HuH-7.5 (cell line): ENCODE data around the gene NTM.
"Not testable (repeated sequence)": the region's sequence is repeated elsewhere in the genome, so short reads cannot be mapped to it uniquely, and the experiment has no call there.

Experiments used
- DNase-seq: peaks from one replicate; pipeline ENCODE4 v3.0.0; 2011; ENCODE audit warnings: low spot score

Gene NTM

DNA sequence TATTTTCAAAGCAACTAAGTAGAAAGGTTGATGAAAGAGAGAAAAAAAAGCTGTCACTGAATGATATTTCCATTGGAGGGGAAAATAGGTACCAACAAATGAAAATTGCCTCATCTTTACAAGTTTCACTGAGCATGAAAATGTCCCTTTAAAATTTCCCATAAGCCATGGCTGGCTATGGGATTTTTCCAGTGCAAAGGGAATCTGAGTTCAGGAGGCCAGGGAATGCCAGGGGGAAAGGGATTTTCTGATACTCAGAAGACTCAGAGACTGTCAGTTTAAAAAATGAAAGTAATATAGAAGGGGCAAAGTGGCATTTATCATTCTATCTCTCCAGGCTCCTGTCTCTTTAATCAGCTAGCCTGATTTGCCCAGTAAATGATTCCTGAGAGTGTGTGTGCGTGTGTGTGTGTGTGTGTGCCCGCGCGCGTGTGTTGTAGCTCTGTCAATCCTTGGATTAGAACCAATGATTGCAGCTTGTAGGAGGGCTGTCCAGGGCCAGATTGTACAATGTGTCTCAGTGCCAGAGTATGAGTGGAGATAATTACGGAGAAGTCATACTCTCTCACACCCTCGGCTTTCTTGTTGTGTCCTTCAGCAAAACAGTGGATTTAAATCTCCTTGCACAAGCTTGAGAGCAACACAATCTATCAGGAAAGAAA, at the start of gene NTM:
TSS of gene NTM (plus strand) at position 526 of the 662 bp plus-strand sequence.
- DNase-seq = no peak

GRCh38 chr11:131324921-131325570, 45.4 kb upstream of the NTM start:
- DNase-seq = no peak

DNA sequence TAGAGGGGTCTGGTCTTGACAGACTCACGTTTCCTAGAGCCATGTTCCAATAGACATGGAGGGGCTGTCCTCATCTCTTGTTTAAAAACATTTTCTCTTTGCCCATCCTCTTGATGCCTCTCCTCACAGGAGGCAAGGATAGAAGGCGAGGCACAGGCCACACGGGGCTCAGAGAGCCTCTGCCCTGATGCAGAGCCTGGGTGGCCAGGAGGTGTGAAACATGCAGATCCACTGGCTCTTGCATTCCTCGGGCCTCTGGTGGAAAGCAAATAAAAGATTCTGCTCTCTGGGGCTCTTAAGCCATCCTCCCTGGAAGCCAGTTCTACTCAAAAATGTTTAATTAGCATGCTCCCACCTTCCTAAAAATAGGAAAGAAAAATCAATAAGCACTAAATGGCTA, 43.6 kb upstream of the NTM start:
- no peak for DNase-seq

DNA sequence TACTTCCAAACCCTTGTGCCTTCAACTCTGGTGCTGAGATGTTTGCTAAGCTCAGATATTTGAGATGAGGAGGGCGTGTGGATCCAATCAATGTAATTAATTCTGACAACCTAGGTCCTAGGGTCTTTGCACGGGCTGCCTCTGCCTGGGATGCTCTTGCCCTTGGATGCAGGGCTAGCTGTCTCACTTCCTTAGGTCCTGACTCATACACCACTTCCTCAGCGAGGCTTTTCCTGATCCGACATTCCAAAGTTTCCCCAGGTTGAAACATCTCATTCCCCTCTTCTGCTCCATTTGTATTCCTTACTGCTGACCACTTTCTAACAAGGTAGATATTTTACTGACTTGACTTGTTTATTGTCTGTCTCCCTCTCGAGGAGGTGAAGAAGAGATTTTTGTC, 43.0 kb upstream of the NTM start:
- DNase-seq = no peak

- DNase-seq = no peak
Measured at GRCh38 chr11:131328843-131329242, 41.6 kb upstream of the NTM start.

DNA sequence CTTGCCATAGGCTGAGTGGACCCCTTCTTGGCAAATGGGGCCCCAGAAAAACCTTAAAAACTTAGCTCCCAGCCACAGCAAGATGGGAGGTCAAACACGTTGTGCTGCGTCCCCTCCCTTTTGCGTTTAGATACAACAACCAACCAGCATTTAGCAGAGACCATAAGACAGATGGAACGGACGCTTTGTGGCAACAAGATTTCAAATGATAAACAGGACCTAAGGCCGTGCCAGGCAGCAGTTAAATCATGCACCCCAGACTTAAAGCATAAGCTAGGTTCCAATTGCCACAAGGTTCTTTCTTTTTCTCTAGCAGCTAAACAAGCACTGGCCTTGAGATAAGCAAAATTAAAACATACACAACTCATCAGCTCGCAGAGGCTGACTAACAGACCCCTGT, 39.4 kb upstream of the NTM start:
- no peak for DNase-seq

- no peak for DNase-seq
Measured at GRCh38 chr11:131331546-131331945, 38.9 kb upstream of the NTM start.

GRCh38 chr11:131334601-131335000, 35.8 kb upstream of the NTM start:
- DNase-seq = no peak

DNA sequence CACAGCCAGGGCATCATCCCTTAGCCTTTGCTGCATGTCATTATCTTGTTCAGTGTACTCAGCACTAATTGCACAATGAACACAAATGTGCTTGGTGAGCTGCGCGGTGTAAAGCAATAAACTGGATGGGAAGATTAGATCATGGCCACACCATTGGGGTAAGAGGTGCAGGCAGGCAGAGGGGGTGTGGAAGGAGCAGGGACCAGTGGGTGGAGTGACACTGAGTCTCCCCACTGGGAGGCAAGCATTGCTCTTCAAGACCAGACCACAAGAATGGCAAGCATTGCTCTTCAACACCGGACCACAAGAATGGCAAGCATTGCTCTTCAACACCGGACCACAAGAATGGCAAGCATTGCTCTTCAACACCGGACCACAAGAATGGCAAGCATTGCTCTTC, 28.5 kb upstream of the NTM start:
- DNase-seq = not testable (repeated sequence)

GRCh38 chr11:131342442-131342841, 28.0 kb upstream of the NTM start:
- DNase-seq = not testable (repeated sequence)

DNA sequence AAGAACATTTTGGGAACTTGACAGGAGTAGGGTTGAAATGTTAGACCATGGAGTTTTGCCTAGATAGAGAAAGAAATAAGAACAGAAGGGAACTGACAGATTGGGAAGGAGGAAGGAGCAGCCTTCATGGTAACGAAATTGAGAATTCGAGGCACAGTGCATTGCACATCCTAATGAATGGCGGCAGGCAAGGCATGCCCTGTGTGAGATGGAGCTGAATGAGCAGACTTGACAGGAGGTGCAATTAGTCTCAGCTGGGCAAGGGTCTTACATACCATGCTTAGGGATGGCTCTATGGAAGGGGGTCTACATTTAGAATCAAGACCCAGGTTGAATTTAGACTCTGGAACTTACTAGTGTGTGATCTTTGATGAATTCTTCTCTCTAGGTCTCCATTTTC, 25.0 kb upstream of the NTM start:
- DNase-seq = no peak

DNA sequence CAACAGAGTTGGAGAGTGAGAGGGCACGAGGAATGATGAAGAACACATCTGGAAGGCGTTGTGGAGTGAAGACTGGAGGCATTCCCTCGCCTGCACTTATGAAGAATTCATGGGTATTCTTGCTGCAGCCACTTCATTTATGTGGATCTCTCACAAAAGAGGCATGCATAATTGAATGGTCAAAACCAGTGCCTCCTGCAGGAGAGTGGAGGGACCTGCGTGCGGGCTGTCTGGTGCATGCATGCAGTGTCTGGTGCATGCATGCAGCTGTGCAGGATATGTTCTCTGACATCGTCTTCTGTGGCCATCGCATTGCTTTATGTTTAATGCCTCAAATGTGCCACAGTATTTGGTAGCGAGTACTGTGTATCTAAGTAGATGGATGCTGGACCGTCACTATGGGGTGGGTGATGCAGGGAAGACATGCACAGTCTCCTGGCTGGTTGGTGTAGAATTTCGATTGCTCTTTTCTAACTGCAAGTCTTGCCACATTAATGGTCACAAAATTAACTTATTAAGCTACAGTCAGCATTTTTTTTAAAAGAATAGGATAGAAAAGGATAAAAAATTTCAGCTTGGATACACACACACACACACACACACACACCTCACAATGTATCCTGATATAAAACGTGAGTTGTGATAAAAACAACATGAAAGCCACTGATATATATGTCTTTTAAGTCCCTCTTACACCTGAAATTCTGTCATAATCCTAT, 20.9 kb upstream of the NTM start:
- no peak for DNase-seq

GRCh38 chr11:131350872-131351271, 19.5 kb upstream of the NTM start:
- DNase-seq = no peak

DNA sequence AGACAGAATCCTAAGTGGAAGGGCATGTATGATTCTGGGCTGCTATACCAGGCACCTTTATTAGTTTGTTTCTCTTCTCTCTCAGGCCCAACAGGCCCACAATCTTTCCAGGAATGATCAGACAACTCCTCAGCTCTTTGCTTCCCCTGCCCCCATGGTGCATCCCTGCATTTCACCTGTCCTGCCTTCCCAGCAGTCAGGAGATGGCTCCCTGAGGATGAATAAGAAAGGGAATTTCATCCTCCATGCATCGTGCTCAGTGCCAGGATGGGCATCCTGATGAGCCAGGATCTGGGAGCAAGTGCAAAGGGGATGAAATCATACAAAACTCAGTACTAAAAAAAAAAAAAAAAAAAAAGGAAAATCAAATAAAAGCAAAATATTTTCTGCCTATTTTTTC, 18.6 kb upstream of the NTM start:
- DNase-seq = no peak

GRCh38 chr11:131353766-131354165, 16.6 kb upstream of the NTM start:
- DNase-seq = no peak

DNA sequence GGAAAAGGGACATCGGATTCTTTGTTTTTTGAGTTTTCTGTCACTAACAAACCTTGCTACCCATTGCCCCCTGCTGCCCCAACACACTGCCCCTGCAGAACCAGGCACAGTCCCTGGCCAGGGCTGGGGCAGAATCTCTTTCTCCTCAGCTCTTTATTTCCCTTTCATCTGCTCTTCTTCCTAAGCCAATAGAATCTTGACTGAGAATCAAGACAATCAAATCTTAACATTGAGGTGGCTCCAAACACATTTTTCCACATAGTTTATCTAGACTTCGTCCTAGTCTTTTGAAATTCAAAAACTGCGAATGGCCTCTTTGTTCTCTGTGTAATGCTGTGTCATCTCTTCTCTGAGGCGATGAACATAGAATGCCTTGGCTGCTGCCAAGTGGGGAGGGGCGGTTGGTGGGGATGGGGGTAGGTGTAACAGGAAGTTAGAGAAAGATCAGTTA, 16.1 kb upstream of the NTM start:
- DNase-seq = no peak

DNA sequence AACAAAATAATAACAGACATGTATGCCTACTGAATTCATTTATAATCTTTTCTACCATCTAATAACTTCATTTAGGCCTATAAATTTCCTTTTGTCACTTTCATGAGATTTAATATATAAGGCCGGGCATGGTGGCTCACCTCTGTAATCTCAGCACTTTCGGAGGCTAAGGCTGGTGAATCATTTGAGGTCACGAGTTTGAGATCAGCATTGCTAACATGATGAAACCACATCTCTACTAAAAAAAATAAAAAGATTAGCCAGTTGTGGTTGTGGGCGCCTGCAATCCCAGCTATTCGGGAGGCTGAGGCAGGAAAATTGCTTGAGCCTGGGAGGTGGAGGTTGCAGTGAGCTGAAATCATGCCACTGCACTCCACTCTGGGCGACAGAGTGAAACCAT, 14.2 kb upstream of the NTM start:
- no peak for DNase-seq

DNA sequence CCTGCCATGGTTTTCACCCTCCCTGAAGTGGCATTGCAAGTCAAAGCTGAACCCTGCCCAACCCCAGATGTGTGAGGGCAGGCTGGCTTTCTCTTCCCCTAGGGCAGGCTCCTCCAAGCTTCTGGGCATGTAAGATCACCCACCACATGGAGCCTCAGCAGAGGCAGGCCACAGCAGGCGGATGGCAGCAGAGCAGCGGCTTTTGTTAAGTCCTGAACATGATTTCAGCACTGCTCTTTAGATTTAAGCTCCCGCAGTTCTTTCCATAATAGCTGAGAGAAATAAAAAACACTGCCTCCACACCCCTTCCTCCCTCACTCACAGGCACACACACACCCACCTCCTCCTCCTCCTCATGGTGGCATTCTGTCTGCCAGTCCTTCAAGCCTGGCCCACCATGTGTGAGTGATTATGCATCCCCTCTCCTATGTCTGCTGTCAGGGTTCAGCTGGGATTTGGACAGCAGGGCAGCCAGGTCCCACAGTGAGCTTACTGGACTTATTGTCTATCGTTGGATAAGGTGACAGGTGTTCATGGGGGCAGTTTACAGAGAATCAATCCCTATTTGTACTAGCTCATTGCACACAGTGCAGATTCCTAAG, 5.0 kb upstream of the NTM start:
- no peak for DNase-seq

DNA sequence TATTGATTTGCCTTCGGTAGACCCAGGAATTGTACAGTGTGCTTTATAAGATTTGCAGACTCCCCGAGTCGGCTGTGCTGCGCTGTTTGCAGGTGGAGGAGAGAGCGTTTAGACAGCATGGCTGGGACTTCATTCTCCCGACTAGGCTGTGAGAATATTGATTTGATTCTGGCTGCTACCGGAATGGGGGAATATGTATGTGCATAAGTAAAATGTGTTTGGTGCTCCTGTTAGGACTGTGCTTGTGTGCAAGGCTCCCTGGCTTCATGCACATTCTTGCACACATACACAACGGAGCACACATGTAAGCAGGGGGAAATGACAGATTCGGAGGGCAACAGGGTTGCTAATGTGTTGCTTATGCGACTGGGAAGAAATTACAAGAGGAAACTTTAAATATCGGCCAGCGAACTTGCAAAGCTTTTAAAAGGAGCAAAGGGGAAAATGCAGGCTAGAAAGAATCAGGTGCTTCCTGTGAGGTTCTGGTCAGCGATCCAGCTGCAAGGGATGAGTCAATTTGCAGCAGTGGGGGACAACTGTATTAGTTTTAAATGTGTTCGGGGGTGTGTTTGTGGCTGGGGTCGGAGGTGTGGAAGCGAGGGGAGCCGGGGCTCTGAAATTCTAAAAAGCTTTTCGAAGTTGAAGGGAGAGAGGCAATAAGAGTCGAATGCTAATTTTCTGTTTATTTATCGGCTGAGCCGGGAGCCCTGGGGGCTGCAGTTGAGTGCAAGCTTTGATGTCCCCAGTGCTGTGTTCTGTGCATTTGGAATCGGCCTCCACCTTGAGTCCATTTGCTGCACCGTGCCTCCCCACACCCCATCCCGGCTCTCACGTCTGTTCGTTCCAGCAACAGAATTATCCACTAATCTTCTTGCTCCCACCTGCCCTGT, 731 bp downstream of the NTM start:
- DNase-seq = no peak

DNA sequence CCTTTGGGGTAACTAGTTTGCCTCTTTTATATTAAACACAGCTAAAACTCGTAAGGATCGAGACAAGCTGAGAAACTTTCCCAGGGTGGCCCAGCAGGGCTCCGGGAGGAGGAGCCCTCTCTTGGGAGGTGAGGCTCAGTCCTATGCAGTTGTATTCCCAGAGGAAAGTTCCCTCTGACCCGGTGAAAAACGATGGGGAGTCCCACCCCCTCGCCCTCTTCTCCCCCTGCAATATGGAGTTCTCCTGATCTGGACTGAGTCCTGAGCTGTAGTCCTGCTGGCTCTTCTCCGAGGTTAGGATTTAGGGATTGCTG, 1.3 kb downstream of the NTM start:
- no peak for DNase-seq

DNA sequence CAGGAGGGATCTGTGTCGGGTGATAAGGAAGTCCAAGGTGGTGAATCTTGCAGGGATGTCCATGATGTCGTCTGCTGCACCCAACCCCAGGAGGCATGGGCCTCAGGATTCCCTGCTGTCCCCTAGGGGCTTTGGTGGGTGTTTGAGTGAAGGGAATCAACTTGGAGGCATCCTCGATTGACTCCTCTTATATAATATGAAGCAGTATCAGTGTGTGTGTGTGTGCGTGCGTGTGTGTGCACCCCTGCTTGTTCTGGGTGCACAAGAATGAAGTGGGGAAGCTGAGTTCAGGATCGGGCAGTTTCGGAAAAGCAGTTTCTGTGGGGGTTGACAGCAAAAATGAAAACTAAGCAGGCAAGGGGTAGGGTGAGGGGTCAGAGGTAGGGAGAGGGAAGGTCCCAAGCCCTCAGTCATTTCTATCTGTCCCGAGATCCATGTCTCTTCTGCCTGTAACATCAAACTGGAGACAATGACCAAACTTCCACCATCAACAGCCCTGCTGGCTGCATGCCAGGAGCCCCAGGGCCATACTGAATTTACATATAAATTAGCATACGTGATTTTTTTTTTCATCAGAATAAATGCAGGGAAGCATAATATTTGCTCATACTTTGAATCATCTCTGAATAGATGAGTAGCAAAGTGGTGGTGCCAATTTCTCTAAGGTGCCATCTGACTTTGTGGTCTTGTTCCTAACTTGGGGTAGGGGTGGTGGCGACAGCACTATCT, 2.0 kb downstream of the NTM start:
- no peak for DNase-seq
